ENCODE measurements around the gene MTCH1. TPM values are rescaled to one million over a fixed set of nuclear protein-coding genes. Genes with fewer than 3 reads are reported as not detected.

MTCH1 gene
- total RNA-seq, 1 donor from 2014 or later: 163 TPM

DNA sequence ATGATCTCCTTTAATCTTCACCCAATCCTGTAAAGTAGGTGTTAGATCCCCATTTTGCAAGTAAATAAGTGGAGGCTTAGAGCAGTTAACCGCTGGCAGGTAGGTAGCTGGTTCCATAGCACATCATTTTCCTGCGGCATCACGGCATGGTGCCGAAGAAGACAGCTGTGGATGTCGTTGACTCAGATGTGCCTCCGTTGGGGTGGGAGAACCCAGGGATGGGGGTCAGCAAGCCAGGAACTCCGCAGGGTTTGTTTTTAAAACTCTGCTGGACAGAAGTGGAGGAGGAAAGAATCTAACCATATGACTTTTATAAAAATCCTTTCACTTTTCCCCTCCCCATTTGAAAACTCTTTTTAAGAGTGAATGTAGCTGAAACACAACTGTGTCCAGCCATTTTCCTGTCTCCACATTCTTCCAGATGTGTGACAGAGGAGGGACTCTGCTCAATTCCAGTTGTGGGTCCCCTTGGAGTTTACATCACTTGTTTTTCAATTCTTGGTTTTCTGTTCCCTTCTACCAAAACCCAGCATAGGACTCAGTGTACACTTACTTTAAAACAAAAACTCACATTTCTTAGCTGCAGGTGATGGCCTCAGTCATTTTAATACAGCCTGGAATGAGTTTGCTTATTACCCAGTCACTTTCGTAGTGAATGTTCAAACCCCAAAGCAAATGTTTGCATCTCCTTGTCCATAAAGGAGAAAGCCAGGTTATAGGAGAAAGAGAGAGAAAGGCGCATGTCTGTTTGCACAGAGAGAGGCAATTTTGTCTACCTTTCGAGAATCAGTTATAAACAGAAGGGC is 59.1 kb downstream of the MTCH1 start:
- Mint-ChIP-seq H3K27ac (peak overlapping the region; percentile 24), H3K4me1 (ENCODE audit: unreplicated experiment) (peaks cover 21% of the 10 kb centered on the region), H3K36me3 (peaks cover 8% of the 10 kb centered on the region), H3K4me3 (no peak overlapping the region), H3K9me3 (no peaks in the 10 kb centered on the region), H3K27me3 (no peaks in the 10 kb centered on the region)
- no peak for DNase-seq (ENCODE audit: extremely low spot score, unreplicated experiment)
- TF ChIP-seq, protein P1, sequence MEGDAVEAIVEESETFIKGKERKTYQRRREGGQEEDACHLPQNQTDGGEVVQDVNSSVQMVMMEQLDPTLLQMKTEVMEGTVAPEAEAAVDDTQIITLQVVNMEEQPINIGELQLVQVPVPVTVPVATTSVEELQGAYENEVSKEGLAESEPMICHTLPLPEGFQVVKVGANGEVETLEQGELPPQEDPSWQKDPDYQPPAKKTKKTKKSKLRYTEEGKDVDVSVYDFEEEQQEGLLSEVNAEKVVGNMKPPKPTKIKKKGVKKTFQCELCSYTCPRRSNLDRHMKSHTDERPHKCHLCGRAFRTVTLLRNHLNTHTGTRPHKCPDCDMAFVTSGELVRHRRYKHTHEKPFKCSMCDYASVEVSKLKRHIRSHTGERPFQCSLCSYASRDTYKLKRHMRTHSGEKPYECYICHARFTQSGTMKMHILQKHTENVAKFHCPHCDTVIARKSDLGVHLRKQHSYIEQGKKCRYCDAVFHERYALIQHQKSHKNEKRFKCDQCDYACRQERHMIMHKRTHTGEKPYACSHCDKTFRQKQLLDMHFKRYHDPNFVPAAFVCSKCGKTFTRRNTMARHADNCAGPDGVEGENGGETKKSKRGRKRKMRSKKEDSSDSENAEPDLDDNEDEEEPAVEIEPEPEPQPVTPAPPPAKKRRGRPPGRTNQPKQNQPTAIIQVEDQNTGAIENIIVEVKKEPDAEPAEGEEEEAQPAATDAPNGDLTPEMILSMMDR (conservative IDR thresholded peaks at IDR 0.05): no peak

DNA sequence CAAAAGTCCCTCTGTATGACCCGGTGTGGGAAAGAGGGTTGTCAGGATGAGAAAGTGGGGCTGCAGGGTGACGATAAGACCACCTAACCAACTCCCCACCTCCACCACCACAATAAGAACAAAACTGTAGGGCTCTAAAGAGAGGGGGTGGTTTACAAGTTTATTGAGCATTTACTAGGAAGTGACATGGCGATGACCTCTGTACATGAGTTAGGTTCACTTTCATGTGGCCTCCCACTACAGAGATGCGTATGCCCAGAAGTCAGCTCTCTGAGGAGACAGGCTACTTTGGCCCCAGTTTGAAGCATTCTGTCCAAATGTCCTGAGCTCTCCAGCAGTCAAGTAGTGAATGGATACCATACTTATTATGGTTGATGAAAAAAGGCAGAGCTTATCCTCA is 60.2 kb downstream of the MTCH1 start:
- Mint-ChIP-seq H3K4me1 (ENCODE audit: unreplicated experiment) (peaks cover 21% of the 10 kb centered on the region), H3K36me3 (peaks cover 13% of the 10 kb centered on the region), H3K27me3 (no peaks in the 10 kb centered on the region), H3K4me3 (no peak overlapping the region), H3K9me3 (no peaks in the 10 kb centered on the region), H3K27ac (no peak overlapping the region)
- TF ChIP-seq, protein P1 (conservative IDR thresholded peaks at IDR 0.05): no peak
- DNase-seq (ENCODE audit: extremely low spot score, unreplicated experiment): no peak

DNA sequence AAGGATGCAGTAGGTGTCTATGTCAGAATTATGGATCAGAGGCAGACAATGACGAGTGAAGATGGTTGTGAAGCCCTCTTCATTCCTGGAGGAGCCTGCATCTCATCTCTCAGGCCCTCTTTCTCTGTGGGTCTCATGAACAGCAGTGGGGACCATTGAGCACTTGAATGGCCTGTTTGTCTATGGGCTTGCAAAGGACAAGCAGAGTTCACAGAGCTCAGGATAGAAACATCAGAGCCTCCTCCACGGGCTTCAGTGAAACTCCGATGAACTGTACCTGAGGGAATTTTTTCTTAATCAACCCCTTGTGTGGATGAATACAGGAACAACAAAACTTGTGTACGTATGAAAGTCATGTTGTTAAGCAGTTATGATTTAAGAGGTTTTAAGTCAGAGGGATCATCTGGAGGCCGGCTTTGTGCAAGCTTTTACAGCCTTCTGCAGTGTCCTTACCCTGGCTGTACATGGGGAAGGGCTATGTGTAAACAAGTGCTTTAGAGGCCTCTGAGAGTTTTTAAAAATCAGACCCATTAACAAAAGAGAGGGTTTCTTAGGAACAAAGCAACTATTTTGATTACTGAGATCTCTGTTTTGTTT is 61.1 kb downstream of the MTCH1 start:
- no peak overlapping the region for H3K4me3 Mint-ChIP-seq
- H3K36me3 Mint-ChIP-seq: peaks cover 14% of the 10 kb centered on the region
- no peak for DNase-seq (ENCODE audit: extremely low spot score, unreplicated experiment)
- no peaks in the 10 kb centered on the region for H3K9me3 Mint-ChIP-seq
- peaks cover 14% of the 10 kb centered on the region for H3K4me1 Mint-ChIP-seq (ENCODE audit: unreplicated experiment)
- TF ChIP-seq, protein P1 (conservative IDR thresholded peaks at IDR 0.05): no peak
- no peak overlapping the region for H3K27ac Mint-ChIP-seq
- H3K27me3 Mint-ChIP-seq: no peaks in the 10 kb centered on the region

DNA sequence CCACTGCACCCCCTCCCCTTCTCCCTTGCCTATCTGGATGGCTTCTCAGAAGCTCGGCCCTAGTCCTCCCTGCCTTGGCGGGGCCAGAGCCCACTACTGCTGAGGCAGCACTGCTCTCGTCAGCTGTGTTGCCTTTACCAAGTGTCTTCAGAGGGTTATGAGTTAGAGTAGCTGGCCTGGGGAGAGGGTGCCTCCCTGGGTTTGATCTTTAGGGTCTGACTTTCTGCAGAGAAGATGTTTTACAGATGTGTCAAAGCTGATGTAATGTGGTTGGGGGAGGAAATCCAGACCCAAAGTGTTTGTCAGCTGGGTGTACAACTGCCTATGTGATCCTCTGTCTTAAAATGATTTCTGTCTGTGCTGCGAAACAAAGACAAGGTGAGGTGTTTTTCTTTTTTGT is 61.9 kb downstream of the MTCH1 start:
- no peaks in the 10 kb centered on the region for H3K9me3 Mint-ChIP-seq
- H3K4me3 Mint-ChIP-seq: no peak overlapping the region
- H3K27ac Mint-ChIP-seq: peak overlapping the region; percentile 58
- peaks cover 18% of the 10 kb centered on the region for H3K36me3 Mint-ChIP-seq
- no peaks in the 10 kb centered on the region for H3K27me3 Mint-ChIP-seq
- DNase-seq (ENCODE audit: extremely low spot score, unreplicated experiment): no peak
- H3K4me1 Mint-ChIP-seq (ENCODE audit: unreplicated experiment): peaks cover 8% of the 10 kb centered on the region
- TF ChIP-seq, protein P1 (conservative IDR thresholded peaks at IDR 0.05): no peak

DNA sequence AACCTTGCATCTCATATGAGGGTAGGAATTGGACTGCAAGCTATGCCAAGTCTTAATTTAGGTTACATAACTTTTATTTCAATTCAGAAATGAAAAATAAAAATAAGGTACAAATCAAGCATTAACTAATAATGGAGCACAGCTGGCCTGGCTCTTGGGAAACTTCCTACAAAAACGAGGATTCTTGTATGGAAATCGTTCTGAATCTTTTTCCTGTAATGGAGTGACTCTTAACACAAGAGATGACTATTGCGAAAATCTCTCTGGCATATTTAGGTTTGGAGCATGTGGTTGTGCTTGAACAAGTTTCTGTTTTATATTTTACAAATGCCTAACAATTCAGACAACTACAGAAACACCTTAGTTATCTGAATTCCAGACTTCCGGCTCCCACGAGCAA is 65.5 kb downstream of the MTCH1 start:
- Mint-ChIP-seq H3K27me3 (no peaks in the 10 kb centered on the region), H3K9me3 (no peaks in the 10 kb centered on the region), H3K4me1 (ENCODE audit: unreplicated experiment) (peaks cover 8% of the 10 kb centered on the region), H3K36me3 (peaks cover 23% of the 10 kb centered on the region), H3K27ac (no peak overlapping the region), H3K4me3 (no peak overlapping the region)
- TF ChIP-seq, protein P1 (conservative IDR thresholded peaks at IDR 0.05): no peak
- no peak for DNase-seq (ENCODE audit: extremely low spot score, unreplicated experiment)
